Measurements from ENCODE around the gene STK32C.
"Not testable (repeated sequence)": the region's sequence is repeated elsewhere in the genome, so short reads cannot be mapped to it uniquely, and the experiment has no call there.

Gene STK32C

DNA sequence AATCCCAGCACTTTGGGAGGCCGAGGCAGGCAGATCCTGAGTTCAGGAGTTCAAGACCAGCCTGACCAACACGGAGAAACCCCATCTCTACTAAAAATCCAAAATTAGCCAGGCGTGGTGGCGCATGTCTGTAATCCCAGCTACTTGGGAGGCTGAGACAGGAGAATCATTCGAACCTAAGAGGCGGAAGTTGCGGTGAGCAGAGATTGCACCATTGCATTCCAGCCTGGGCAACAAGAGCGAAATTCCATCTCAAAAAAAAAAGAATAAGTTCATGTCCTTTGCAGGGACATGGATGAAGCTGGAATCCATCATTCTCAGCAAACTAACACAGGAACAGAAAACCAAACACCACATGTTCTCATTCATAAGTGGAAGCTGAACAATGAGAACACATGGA is 7.1 kb upstream of the STK32C start:
- DNase-seq = not testable (repeated sequence)

GRCh38 chr10:132314336-132314735 is 6.6 kb upstream of the STK32C start:
- DNase-seq = no peak

- DNase-seq = no peak
Observed at GRCh38 chr10:132313865-132314264, 6.1 kb upstream of the STK32C start.

DNA sequence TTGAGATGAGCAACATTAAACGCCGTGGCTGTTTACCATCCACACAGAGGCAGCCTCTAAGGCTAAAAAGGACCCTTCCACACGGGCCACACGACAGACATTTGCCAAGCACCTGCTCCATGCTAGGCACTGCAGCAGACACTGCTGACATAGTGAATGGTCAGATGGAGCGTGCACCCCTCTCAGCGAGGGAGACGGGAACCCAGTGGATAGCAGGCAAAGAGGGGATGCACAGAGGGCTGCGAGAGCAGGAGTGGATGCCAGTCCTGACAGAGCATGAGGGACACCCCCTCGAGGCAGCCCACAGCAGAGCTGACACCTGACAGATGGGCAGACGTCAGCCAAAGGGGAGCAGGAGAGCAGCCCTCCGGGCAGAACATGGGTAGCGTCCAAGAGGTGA is 5.6 kb upstream of the STK32C start:
- DNase-seq = no peak

GRCh38 chr10:132311338-132311939 is 3.7 kb upstream of the STK32C start:
- DNase-seq = no peak

- DNase-seq = no peak
Observed at GRCh38 chr10:132310701-132311337, 3.1 kb upstream of the STK32C start.

GRCh38 chr10:132309879-132310591 is 2.3 kb upstream of the STK32C start:
- no peak for DNase-seq

DNA sequence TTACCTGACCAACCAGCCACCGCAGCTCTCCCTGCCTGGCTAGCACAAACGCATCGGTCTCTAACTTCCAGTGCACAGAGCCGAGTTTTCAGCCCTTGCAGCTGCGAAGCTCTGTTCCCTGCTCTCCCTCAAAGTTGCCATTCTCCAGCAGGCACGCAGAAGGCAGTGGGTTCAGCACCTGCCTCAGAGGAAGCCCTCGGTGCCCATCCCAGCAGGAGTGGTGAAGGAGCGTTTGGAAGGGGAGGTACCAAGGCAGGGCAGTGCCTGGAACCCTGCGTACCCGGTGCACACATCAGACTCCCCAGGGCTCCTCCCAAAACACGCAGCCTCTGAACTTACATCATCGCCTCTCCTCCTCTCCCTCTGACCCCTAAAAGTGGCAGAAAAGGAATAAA is 1.7 kb upstream of the STK32C start:
- DNase-seq = no peak

DNA sequence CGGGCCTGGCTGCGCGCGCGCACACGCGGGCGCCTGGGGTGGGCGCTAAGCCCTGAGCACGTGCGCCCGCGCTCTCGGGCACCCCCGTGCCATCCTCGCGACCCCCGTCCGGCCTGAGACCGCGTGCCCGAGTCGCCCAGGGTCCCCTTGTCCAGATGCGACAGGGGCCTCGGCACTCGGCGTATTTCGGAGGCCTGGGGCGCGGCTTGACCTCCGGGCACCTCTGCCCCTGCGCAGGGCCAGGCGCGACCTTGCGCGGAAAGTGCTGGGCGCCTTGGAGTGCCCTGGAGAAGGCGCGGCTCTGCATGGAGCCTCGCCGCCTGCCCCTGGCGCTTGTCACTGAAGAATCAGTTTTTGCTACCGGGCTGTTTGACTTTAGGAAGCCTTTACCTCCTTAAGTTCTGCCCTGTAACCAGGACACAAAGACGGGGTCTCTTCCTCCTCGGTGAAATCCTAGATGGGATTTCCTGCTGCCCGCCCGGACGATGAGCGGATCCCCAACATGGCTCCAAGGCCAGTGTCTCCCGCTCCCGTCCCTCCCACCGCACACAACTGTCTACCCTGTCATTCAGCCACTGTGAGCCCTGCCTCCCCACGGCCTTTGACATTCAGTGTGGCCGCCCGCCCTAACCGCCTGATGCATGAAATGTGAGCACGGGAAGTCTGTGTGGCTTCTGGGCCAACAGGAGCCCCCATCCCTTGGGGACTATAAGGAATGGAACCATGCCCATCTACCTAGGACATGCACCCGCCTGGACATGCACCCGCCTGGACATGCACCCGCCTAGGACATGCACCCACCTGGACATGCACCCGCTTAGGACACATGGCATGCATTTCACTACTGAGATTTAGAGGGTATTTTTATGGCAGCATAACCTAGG is 1.1 kb upstream of the STK32C start:
- DNase-seq = no peak

DNA sequence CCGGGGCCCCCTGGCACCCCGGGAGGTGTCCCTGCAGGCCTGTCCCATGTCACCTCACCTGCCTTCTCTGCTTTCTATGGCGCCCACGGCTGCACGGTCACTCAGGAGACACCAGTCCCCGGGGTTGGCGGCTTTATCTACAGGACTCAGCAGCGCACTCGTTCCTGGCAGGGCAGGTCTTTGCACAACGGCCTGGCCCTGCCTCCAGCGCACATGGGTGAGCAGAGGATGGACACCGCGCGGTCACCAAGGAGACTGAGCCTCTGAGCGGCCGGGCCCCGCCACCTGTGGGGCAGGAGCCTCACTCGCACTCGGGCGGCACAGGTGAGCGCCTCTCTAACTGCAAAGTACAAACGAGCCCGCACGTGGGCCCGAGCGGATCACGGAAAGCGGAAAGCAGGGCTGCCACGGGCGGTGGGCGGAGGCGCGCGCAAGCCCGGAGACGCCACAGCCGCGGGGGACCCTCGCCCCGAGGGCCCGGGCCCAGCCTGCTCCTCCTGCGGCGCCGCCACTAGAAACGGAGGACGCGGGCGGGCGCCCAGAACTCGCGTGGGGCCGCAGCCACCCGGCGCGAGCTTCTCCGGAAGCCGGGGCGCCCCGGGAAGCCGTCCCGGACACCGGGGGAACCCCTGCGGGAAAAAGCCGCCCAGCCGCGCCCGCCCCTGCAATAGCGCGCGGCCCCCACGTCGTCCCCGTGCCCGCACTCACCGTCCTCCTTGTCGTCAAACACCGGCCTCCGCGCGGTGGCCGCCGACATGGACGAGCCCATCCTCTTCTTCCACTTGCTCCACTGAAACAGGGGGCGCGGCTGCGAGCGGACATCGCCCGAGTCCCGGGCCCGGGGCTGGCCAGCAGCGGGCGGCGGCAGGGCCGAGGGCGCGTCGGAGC is 642 bp downstream of the STK32C start:
- DNase-seq = no peak

DNA sequence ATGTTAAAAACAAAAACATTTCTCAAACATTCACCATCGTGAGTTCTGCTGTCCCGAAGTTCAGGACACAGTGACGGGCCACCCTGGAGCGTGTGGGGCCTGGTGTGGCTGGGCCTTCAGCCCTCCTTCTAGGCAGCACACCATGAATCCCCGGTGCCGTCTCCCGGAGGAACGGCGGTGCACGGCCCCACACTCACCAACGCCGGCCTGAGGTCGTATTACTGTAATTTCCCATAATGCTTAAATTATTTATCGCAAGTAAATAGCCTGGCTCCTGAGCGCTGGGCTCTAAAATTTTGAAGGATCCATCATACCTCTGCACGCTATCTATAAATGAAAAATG is 1.4 kb downstream of the STK32C start:
- DNase-seq = no peak

- DNase-seq = no peak
Observed at GRCh38 chr10:132305654-132306342, 2.0 kb downstream of the STK32C start.

DNA sequence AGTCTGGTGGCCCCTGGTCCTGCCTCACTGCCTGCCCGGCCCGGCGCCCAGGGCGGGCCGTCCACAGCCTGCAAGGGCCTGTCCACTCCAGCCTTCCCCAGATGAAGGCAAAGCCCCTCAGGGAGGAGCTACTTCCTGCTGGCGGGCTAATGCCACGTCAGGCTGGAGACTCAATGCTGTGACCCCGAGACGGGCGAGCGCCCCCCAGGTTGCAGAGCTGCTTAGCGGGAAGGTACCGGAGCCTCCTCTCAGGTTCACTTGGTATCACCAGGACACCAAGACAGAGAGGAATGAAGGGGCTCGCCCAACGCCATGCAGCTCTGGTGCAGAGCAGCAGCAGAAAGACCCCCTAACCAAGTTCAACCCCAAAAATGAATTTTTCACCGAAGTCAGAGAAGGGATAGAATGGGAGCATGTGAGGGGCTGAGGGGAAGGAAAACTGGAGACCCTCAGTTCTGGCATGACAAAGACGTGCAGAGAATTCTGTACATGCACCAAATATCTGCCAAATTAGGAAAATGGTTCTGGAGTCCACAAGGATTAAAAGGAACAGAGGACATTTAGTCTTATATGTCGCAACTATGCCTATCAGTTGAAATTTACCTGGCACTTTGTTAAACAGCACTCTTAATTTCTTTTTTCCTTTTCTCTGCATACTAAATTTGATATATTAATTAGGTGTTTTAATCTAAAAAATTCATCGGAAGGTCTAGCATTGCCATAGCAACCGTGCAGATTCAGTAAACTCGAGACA is 2.8 kb downstream of the STK32C start:
- DNase-seq = no peak

- DNase-seq = no peak
Observed at GRCh38 chr10:132303361-132304115, 4.2 kb downstream of the STK32C start.

DNA sequence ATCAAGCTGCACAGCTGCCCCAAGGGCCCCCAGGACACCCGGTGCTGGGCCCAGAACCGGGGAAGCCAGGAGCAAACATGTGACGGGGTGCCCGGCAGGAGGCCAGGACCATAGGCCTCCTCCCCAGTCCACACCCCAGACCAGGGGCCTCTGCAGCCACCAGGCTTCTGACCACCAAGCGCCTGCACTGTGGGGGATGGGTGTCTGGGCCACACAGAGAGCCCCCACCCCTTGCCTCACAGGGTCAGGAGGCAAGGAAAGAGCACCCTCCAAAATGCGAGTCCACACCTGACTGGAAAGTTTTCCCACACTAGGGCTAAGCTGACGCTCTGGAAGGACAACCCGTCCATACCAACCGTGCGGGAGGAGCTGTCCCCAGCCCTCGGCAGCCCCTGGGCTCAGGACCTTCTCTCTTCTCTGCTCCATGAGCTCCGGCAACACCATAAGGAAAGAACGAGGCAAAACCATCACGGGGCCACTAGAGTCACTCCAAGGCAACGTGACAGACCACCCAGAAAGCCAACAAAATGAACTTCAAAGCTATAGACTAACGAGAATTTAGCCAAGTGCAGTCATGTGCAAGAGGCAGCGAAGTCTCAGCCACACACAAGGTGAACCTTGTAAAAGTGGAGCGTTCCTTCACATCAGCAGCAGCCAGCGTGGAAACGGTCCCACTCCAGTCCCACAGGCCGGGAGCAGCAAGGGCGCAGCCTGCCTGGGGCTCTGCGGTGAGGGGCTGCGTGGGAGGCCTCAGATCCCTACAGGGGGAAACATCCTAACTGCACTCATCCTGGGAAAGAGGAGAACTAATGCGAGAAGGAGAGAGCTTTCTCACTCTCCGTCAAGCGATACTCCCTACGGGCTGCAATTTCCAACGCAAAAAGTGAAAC is 5.1 kb downstream of the STK32C start:
- no peak for DNase-seq

- DNase-seq = no peak
Observed at GRCh38 chr10:132301371-132302330, 6.1 kb downstream of the STK32C start.

DNA sequence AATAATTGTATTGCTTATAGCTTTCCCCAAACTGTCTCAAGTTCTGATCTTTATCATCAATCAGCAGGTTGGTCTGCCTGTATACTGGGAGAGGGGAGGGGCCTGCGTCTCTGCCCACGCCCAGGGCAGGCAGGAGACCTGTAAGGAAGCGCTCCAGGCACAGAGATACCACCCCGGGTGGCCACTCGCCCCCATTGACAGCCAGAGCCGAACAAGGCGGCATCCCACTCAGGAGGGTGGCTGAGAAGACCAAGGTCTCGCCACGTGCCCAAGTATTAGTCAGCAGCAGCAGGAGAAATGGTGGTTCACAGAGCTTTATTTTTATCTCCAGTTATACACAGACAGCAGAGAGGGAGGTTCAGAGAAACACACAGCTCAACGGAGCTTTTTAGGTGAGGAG is 7.2 kb downstream of the STK32C start:
- no peak for DNase-seq

All from femur (tissue), 1 donor.